Effector memory CD8-positive, alpha-beta T cell (primary cell): ENCODE data around the gene ALDH3B1.

ENCODE experiments used
- ATAC-seq: fragments of 150-1000 bp; cut with Tn5 transposase; replicated peaks from 2 replicates; pipeline ENCODE4 v1.10.0; 2021; ENCODE audit warnings: mild to moderate bottlenecking, moderate library complexity
- DNase-seq, 3 experiments: peaks; one replicate each; pipeline ENCODE4 v3.0.0; 2021
- H3K27ac Mint-ChIP-seq, 2 donors: one replicate each; pipeline ENCODE4 v1.8.0; 2022; ENCODE audit warnings: mild to moderate bottlenecking in 2 of 2, mixed read lengths in 2 of 2, moderate library complexity in 2 of 2
- H3K27me3 Mint-ChIP-seq, 2 donors: one replicate each; pipeline ENCODE4 v1.8.0; 2022; ENCODE audit warnings: mixed read lengths in 2 of 2
- H3K36me3 Mint-ChIP-seq: one replicate; pipeline ENCODE4 v1.8.0; 2022; ENCODE audit warnings: mild to moderate bottlenecking, moderate library complexity, mixed read lengths; ENCODE audit not compliant: insufficient read depth
- H3K4me1 Mint-ChIP-seq, 2 donors: one replicate each; pipeline ENCODE4 v1.8.0; 2022; ENCODE audit warnings: low read depth in 2 of 2, mixed read lengths in 2 of 2
- H3K4me3 Mint-ChIP-seq, 2 donors: one replicate each; pipeline ENCODE4 v1.8.0; 2022; ENCODE audit warnings: mild to moderate bottlenecking in 2 of 2, mixed read lengths in 2 of 2, moderate library complexity in 2 of 2
- H3K9me3 Mint-ChIP-seq, 2 donors: one replicate each; pipeline ENCODE4 v1.8.0; 2022; ENCODE audit warnings: mixed read lengths in 2 of 2

Gene ALDH3B1

DNA sequence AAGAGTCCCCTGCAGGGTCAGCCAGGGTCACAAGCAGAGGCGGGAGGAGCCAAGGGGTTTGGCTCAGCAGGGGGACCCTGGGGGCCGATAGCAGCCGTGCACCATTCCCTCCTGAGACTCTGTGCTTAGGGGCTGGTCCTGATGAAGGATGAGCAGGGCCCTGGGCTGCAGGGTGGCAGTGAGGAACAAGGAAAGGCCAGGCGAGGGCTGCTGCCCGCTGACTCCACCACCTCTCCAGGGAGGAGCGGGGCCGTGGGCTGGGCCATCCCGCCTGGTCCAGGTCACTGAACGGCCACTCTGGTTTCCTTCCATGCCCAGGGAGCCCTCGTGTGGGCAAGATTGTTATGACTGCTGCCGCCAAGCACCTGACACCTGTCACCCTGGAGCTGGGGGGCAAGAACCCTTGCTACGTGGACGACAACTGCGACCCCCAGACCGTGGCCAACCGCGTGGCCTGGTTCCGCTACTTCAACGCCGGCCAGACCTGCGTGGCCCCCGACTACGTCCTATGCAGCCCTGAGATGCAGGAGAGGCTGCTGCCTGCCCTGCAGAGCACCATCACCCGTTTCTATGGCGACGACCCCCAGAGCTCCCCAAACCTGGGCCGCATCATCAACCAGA, 11.2 kb downstream of the ALDH3B1 start:
- Mint-ChIP-seq H3K27me3 (peaks cover 6 to 7% of the 10 kb centered on the region in 2 donors), H3K4me1 (peaks cover 0 to 4% of the 10 kb centered on the region in 2 donors), H3K4me3 (no peak overlapping the region), H3K9me3 (no peaks in the 10 kb centered on the region), H3K36me3 (peaks cover 4% of the 10 kb centered on the region), H3K27ac (no peak overlapping the region)
- no peak for DNase-seq
- no peak for ATAC-seq

DNA sequence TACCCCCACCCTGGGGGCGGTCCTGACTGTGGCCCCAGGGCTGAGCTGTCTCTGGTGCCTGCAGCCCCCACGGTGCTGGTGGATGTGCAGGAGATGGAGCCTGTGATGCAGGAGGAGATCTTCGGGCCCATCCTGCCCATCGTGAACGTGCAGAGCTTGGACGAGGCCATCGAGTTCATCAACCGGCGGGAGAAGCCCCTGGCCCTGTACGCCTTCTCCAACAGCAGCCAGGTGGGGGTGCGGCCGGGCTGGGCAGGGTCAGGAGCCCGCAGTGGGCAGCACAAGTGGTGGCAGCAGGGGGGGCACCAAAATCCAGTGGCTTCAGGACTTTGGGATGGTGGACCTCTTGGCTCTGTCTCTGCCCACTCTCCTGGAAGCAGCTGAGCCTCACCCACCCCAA, 12.4 kb downstream of the ALDH3B1 start:
- no peak for ATAC-seq
- Mint-ChIP-seq H3K4me3 (no peak overlapping the region), H3K9me3 (no peaks in the 10 kb centered on the region), H3K27ac (no peak overlapping the region), H3K4me1 (peaks cover 0 to 6% of the 10 kb centered on the region in 2 donors), H3K36me3 (peaks cover 4% of the 10 kb centered on the region), H3K27me3 (peaks cover 6 to 7% of the 10 kb centered on the region in 2 donors)
- no peak for DNase-seq

DNA sequence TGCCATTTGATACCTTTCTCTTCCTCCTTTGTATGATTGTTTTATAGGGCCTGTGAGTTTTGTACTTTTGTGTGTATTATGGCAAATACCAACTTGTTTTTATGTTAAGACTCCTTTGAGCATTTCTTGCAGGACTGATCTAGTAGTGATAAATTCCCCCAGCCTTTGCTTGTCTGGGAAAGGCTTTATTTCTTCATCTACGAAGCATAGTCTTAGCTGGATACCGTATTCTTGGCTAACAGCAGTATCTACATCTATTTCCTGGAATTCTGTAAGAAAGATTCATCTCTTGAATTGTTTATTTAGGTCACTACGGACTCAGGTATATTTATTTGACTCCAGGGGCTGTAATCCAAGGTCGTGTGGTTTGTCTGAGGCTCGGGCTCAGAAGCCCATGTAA, 14.4 kb downstream of the ALDH3B1 start:
- Mint-ChIP-seq H3K9me3 (no peaks in the 10 kb centered on the region), H3K4me1 (peaks cover 2 to 6% of the 10 kb centered on the region in 2 donors), H3K36me3 (peaks cover 4% of the 10 kb centered on the region), H3K4me3 (no peak overlapping the region), H3K27me3 (peaks cover 6 to 7% of the 10 kb centered on the region in 2 donors), H3K27ac (no peak overlapping the region)
- DNase-seq (no peak), ATAC-seq (no peak)

DNA sequence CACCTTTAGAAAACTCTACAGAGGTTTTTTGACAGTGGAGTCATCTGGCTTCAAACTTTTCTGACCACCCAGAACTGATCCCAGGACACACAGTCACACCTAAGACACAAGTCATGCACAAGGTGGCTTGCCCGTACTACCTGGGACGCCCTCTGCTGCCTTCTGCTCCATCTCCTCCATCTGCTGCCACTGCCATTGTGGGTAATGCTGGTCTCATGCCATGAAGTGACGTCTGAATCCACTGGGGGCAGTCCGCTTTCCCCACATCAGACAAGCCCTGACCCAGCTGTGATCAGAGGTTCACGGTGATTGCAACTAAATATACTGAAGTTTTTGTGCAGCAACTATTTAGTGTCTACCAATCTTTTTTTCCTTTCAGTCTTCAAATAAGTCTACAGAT, 14.9 kb downstream of the ALDH3B1 start:
- Mint-ChIP-seq H3K4me3 (no peak overlapping the region), H3K9me3 (no peaks in the 10 kb centered on the region), H3K27ac (no peak overlapping the region), H3K27me3 (peaks cover 6 to 7% of the 10 kb centered on the region in 2 donors), H3K36me3 (peaks cover 4% of the 10 kb centered on the region), H3K4me1 (peaks cover 3 to 10% of the 10 kb centered on the region in 2 donors)
- ATAC-seq (peak; percentile 39), DNase-seq (no peak)

DNA sequence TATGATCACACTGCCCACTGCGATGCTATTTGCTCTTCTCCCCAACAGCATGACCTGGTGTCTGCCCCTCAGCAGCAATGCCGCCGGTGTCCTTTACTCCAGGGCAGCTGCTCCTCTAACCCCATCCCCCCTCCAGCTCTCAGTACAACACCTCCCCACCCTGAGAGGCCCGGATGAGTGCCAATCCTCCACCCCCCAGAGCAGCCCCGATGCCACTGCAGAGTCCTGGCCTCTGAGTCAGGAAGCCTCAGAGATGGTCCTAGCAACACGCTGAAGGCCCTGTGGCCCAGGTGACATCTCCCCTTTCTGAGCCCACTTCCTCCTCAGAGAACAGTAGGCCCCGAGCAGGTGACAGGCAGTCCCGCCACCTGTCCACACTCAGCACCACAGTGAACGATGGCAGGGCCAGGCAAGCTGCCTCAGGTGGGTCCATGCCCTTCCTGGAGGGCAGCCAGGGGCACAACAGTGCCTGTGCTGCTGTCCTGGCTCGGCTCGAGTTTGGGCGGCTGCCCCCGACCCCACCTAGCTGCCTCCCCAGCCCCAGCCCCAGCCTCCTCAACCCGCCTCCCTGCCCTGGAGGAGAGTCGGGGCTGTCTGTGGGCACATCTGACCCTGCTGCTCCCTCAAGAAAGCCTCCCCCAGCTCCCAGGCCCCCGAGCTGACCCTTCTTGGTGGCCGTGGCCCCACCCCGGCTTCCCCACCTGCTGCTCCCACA, 16.4 kb downstream of the ALDH3B1 start:
- Mint-ChIP-seq H3K4me3 (no peak overlapping the region), H3K27me3 (no peaks in the 10 kb centered on the region), H3K9me3 (no peaks in the 10 kb centered on the region), H3K4me1 (peaks cover 9 to 21% of the 10 kb centered on the region in 2 donors), H3K36me3 (peaks cover 16% of the 10 kb centered on the region), H3K27ac (no peak overlapping the region)
- ATAC-seq (no peak), DNase-seq (no peak)

DNA sequence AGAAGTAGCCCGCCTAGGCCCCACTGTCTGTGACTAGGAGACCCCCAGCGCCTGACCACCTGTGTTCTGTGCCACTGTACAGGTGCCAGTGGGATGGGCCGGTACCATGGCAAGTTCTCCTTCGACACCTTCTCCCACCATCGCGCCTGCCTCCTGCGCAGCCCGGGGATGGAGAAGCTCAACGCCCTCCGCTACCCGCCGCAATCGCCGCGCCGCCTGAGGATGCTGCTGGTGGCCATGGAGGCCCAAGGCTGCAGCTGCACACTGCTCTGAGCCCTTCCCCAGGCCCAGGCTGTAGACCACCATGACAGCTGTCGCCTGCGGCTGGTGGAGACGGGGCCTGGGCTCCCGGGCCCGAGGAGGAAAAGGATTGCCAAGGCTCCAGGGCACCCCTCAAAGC, 17.5 kb downstream of the ALDH3B1 start:
- DNase-seq (no peak), ATAC-seq (no peak)
- Mint-ChIP-seq H3K36me3 (peaks cover 24% of the 10 kb centered on the region), H3K9me3 (no peaks in the 10 kb centered on the region), H3K4me3 (no peak overlapping the region), H3K27ac (no peak overlapping the region), H3K4me1 (peaks cover 13 to 25% of the 10 kb centered on the region in 2 donors), H3K27me3 (no peaks in the 10 kb centered on the region)

DNA sequence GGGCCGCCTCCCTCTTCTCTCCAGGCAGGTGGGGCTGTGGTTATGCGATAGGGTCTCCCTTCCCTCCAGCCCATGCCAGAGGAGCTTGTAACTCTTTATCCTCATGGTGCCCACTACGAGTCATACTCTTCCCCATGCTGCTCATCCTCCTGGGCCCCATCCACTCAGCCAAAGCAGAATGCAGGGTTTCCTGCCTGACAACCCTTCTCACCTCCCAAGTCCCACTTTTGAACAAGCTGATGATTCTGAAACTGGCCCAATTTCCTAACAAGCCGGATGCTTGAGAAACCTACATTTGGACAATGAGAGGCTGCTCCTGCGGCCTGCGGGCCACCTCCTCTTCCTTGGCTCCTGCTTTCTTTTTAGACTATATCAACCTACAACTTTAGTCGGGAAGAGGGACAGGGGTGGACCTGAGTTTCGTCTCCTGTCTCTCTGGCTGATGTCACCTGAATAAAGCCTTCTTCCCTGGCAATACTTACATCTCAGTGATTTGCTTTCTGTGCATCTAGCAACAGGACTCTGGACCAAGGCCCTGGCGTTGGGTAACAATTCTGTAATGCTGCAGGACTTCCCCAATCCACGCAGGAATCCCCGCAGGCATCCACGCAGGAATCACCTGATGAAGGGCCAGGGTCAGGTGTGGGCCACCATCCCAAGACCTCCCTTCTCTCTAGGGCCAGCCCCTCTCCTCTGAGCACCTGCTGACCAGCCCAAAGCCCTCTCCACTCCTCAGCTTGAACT, 18.8 kb downstream of the ALDH3B1 start:
- Mint-ChIP-seq H3K4me1 (peaks cover 13 to 27% of the 10 kb centered on the region in 2 donors), H3K36me3 (peaks cover 28% of the 10 kb centered on the region), H3K27ac (no peak overlapping the region), H3K4me3 (peak overlapping the region; percentile 91 to 92), H3K27me3 (no peaks in the 10 kb centered on the region), H3K9me3 (no peaks in the 10 kb centered on the region)
- ATAC-seq (no peak), DNase-seq (no peak)

DNA sequence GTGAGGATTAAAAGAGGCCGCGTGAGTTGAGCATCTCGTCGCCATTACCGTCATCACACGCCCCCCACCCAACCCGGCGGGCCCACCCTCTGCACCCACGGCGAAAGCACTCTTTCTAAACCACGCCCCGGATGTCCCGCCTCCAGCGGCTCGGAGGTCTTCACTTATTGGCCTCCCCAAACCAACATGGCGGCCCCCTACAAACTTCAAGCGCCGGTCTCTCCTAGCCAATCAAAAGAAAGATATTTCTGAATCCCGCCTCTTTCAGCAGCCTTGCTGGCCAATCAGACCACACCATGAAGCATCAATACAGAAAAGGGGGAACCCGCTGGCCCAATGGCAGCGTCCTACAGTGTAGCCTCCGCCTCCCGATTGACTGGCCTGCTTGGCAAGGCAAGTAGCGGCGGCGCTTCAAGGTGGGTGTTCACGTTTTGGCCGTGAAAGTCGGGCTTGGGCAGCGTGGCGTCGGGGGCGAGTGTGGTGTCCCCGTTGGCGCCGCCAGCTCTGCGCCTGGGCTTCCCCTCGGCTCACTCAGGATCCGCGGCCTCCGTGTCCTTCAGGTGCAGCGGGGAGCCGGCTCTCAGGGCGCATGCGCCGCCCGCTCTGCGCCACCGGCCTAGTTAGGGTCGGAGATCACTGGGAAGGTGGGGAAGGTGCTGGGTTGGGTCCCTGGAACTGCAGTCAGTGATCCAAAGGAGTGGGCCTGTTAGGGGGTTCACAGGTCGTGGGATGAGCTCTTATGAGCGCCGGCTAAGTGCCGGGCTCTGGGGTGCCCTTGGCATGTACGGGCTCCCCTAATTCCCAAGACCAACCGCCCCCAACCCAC, 20.4 kb downstream of the ALDH3B1 start, which contains the start of gene NDUFS8:
Gene NDUFS8, plus strand, starts transcription at position 364 of the 826 bp plus-strand sequence. CDS start 1,471 bp downstream, outside the sequence.
- H3K4me3 Mint-ChIP-seq, result peak within 1 kb of the TSS; percentile 91 to 92
- no peaks in the 10 kb centered on the region for H3K9me3 Mint-ChIP-seq
- peak; percentile 94 for ATAC-seq
- H3K27ac Mint-ChIP-seq, result peak within 1 kb of the TSS; percentile 47 to 92
- H3K27me3 Mint-ChIP-seq, result no peaks in the 10 kb centered on the region
- peak; percentile 89 to 95 (median 90) for DNase-seq
- H3K36me3 Mint-ChIP-seq, result peaks cover 39% of the 10 kb centered on the region
- H3K4me1 Mint-ChIP-seq, result peaks cover 13 to 27% of the 10 kb centered on the region in 2 donors

DNA sequence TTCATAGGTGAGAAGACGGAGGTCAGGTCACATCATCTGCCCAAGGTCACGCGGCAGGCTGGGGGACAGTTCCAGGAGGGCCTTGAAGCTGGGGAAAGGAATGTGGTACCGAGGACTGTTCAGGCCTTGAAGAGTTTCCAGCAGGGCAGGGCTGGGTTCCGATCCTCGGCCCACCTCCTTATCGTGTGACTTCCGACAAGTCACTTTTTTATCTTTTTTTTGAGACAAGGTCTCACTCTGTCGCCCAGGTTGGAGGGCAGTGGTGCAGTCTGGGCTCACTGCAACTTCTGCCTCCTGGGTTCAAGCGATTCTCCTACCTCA, 21.0 kb downstream of the ALDH3B1 start:
- Mint-ChIP-seq H3K4me3 (peak overlapping the region; percentile 91 to 92), H3K36me3 (peaks cover 39% of the 10 kb centered on the region), H3K27me3 (no peaks in the 10 kb centered on the region), H3K27ac (peak overlapping the region; percentile 47 to 92), H3K9me3 (no peaks in the 10 kb centered on the region), H3K4me1 (peaks cover 17 to 27% of the 10 kb centered on the region in 2 donors)
- DNase-seq, result no peak
- ATAC-seq, result no peak

DNA sequence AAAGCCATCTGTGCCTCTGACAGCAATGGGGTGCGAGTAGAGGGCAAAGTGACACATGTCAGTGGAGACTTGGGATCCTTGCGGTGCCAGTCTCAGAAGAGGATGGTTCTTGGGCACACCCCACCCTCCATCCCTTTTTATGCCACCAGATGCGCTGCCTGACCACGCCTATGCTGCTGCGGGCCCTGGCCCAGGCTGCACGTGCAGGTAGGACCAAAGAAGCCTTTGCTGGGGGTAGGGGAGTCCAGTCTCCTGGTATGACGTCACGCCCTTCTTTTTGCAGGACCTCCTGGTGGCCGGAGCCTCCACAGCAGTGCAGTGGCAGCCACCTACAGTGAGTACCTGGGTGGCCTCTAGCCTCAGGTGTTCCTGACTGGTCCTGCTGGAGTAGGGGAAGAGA, 21.9 kb downstream of the ALDH3B1 start:
- Mint-ChIP-seq H3K36me3 (peaks cover 42% of the 10 kb centered on the region), H3K27ac (peak overlapping the region; percentile 47 to 92), H3K4me3 (peak overlapping the region; percentile 91 to 92), H3K9me3 (no peaks in the 10 kb centered on the region), H3K4me1 (peaks cover 26 to 33% of the 10 kb centered on the region in 2 donors), H3K27me3 (no peaks in the 10 kb centered on the region)
- no peak for DNase-seq
- ATAC-seq, result no peak

DNA sequence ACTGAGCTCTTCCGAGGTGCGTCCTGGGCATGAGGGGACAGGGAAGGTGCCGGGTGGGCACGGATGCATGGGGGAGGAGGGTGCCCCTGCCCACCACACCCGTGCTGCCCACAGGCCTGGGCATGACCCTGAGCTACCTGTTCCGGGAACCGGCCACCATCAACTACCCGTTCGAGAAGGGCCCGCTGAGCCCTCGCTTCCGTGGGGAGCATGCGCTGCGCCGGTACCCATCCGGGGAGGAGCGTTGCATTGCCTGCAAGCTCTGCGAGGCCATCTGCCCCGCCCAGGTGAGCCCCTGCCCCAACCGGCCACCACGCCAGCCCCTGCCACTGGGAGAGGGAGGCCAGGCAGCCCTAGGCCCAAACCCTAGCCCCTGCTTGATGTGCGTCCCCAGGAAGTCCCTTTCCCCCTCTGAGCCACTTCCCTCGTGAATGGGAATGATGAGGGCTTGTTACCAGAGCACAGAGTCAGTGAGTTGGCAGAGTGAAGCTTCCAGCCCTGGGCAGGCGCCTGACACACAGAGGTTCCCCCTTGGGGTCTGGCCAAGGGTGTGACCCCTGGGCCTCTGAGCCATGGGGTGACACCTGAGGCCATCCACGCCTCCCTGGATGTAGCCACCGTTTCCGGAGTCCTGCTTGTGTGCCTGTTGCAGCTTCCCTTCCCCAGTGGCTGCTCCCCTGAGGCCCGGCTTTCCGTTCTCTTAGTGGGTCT, 23.0 kb downstream of the ALDH3B1 start:
- H3K4me3 Mint-ChIP-seq, result no peak overlapping the region
- peaks cover 42% of the 10 kb centered on the region for H3K36me3 Mint-ChIP-seq
- H3K27me3 Mint-ChIP-seq, result no peaks in the 10 kb centered on the region
- no peak for ATAC-seq
- no peaks in the 10 kb centered on the region for H3K9me3 Mint-ChIP-seq
- no peak for DNase-seq
- H3K27ac Mint-ChIP-seq, result peak overlapping the region in 1 of 2 donors; percentile 67
- H3K4me1 Mint-ChIP-seq, result peaks cover 33 to 40% of the 10 kb centered on the region in 2 donors

DNA sequence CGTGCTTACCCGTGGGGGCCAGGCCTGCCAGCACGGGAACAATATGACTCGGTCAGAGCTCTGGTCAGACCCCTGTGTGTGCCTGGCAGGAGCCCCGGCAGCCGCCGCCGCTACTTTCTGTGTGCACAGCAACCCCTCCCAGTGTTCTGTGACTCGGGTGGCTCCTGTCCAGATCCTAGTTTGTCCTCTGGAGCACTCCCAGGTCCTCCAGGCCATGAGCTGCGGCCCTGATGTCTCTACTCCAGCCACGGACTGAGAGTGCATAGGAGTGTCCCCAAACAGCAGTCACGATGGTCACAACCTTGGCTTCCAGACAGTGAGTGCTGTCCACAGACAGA, 23.6 kb downstream of the ALDH3B1 start:
- DNase-seq (no peak), ATAC-seq (no peak)
- H3K9me3 Mint-ChIP-seq, result no peaks in the 10 kb centered on the region
- peaks cover 41% of the 10 kb centered on the region for H3K36me3 Mint-ChIP-seq
- H3K4me1 Mint-ChIP-seq, result peaks cover 33 to 40% of the 10 kb centered on the region in 2 donors
- peak overlapping the region in 1 of 2 donors; percentile 67 for H3K27ac Mint-ChIP-seq
- no peak overlapping the region for H3K4me3 Mint-ChIP-seq
- no peaks in the 10 kb centered on the region for H3K27me3 Mint-ChIP-seq
